ENCODE measurements around the gene MSL3B.

The MSL3B gene

DNA sequence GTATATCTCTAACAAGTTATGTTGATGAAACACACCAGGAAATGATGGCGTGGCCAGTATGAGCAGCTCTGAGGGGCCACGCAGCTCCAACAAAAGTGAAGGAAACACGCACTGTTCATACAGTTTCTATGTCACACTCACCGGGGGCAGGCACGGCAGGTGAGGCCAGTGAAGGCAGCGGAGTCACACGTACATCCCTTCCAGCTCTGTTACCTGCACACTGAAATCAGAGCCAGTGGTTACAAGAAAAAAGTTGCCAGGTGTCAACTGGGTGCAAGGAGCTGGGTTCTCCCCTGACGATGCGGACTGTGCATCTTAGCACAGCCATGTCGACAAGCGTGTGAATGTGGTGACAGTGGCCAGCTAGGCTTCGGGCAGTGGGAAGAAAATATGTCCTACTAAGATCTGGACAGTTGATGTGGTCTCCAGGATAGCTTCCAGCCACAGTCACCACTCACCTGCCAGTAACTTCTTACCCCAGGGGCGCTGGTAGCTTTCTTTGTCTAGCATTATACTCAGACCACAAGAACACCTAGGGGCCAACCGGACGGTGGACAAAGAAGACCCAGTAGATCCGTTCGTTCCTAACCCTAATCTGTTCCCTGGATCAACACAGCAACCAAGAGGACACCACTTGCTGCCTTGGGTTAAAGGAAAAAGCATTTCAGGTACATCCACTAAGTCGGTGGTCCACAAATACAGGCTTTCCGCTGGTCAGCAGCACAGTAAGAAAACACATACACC, 23.9 kb downstream of the MSL3B start:
- no peak for DNase-seq (ENCODE audit: low read depth in 1 of 2, low spot score in 1 of 2)
- H3K4me3 ChIP-seq (replicated peaks; ENCODE audit: insufficient read depth, low read length) = no peak overlapping the region
- H3K27ac ChIP-seq (replicated peaks) = no peak overlapping the region
- TF ChIP-seq SPI1 (IDR thresholded peaks at IDR 0.05; ENCODE audit: borderline replicate concordance, low read depth) = no peak
- TF ChIP-seq, protein P1, sequence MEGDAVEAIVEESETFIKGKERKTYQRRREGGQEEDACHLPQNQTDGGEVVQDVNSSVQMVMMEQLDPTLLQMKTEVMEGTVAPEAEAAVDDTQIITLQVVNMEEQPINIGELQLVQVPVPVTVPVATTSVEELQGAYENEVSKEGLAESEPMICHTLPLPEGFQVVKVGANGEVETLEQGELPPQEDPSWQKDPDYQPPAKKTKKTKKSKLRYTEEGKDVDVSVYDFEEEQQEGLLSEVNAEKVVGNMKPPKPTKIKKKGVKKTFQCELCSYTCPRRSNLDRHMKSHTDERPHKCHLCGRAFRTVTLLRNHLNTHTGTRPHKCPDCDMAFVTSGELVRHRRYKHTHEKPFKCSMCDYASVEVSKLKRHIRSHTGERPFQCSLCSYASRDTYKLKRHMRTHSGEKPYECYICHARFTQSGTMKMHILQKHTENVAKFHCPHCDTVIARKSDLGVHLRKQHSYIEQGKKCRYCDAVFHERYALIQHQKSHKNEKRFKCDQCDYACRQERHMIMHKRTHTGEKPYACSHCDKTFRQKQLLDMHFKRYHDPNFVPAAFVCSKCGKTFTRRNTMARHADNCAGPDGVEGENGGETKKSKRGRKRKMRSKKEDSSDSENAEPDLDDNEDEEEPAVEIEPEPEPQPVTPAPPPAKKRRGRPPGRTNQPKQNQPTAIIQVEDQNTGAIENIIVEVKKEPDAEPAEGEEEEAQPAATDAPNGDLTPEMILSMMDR (IDR thresholded peaks at IDR 0.05; ENCODE audit: insufficient read depth, low read length) = no peak
- TF ChIP-seq POLR2AphosphoS5 (IDR thresholded peaks at IDR 0.05; ENCODE audit: low read depth) = no peak
- no peak for TF ChIP-seq GABPA (IDR thresholded peaks at IDR 0.05; ENCODE audit: low read depth)
- TF ChIP-seq, protein P2, sequence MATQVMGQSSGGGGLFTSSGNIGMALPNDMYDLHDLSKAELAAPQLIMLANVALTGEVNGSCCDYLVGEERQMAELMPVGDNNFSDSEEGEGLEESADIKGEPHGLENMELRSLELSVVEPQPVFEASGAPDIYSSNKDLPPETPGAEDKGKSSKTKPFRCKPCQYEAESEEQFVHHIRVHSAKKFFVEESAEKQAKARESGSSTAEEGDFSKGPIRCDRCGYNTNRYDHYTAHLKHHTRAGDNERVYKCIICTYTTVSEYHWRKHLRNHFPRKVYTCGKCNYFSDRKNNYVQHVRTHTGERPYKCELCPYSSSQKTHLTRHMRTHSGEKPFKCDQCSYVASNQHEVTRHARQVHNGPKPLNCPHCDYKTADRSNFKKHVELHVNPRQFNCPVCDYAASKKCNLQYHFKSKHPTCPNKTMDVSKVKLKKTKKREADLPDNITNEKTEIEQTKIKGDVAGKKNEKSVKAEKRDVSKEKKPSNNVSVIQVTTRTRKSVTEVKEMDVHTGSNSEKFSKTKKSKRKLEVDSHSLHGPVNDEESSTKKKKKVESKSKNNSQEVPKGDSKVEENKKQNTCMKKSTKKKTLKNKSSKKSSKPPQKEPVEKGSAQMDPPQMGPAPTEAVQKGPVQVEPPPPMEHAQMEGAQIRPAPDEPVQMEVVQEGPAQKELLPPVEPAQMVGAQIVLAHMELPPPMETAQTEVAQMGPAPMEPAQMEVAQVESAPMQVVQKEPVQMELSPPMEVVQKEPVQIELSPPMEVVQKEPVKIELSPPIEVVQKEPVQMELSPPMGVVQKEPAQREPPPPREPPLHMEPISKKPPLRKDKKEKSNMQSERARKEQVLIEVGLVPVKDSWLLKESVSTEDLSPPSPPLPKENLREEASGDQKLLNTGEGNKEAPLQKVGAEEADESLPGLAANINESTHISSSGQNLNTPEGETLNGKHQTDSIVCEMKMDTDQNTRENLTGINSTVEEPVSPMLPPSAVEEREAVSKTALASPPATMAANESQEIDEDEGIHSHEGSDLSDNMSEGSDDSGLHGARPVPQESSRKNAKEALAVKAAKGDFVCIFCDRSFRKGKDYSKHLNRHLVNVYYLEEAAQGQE (IDR thresholded peaks at IDR 0.05; ENCODE audit: insufficient replicate concordance, low read depth) = no peak
- H3K27me3 ChIP-seq (ENCODE audit: insufficient read depth, poor library complexity, severe bottlenecking) = no peaks in the 10 kb centered on the region

DNA sequence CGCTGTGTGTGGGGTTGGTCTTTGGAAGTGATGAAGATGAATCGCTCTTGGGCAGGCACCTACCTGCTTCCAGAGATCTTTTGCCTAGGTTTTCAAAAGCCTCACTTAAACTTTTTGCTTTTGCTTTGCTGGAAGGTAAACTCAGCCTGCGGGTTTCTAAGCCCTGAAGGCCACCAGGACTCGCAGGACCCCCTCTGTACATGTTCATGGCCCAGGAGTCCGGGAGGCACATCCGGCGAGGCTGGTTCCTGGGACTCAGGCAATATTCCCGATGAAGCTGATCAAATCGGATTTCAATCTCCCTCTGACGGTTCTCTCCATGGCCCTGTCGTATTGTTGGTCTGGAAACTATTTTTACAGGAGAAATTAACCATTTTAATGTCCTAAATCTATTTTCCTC, 27.0 kb downstream of the MSL3B start:
- TF ChIP-seq, protein P2 (IDR thresholded peaks at IDR 0.05; ENCODE audit: insufficient replicate concordance, low read depth) = no peak
- TF ChIP-seq SPI1 (IDR thresholded peaks at IDR 0.05; ENCODE audit: borderline replicate concordance, low read depth) (no peak), GABPA (IDR thresholded peaks at IDR 0.05; ENCODE audit: low read depth) (no peak), POLR2AphosphoS5 (IDR thresholded peaks at IDR 0.05; ENCODE audit: low read depth) (no peak)
- TF ChIP-seq, protein P1 (IDR thresholded peaks at IDR 0.05; ENCODE audit: insufficient read depth, low read length) = no peak
- H3K4me3 ChIP-seq (replicated peaks; ENCODE audit: insufficient read depth, low read length) = no peak overlapping the region
- H3K27ac ChIP-seq (replicated peaks) = no peak overlapping the region
- no peaks in the 10 kb centered on the region for H3K27me3 ChIP-seq (ENCODE audit: insufficient read depth, poor library complexity, severe bottlenecking)
- DNase-seq (ENCODE audit: low read depth in 1 of 2, low spot score in 1 of 2) = no peak

DNA sequence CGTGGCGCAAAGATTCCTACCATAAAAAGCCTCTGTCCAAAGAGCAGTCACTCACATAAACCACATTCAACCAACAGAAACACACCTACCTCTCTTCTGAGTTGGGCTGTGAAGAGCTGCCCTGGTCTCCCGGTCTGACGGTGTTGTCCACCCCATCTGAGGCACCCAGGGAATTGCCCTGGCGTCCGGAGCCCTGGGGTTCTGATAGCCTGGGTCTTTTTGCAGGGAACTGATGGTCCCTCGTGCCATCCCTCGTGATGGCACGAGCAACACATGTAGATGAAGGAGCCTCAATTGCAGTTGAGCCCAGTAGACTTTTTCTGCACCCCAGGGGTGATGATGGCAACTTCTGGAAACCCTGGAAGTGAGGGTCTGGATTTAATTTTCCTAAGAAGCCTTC, 27.7 kb downstream of the MSL3B start:
- no peaks in the 10 kb centered on the region for H3K27me3 ChIP-seq (ENCODE audit: insufficient read depth, poor library complexity, severe bottlenecking)
- TF ChIP-seq SPI1 (IDR thresholded peaks at IDR 0.05; ENCODE audit: borderline replicate concordance, low read depth) = no peak
- TF ChIP-seq, protein P1 (IDR thresholded peaks at IDR 0.05; ENCODE audit: insufficient read depth, low read length) = no peak
- TF ChIP-seq GABPA (IDR thresholded peaks at IDR 0.05; ENCODE audit: low read depth) = no peak
- TF ChIP-seq, protein P2 (IDR thresholded peaks at IDR 0.05; ENCODE audit: insufficient replicate concordance, low read depth) = no peak
- no peak for TF ChIP-seq POLR2AphosphoS5 (IDR thresholded peaks at IDR 0.05; ENCODE audit: low read depth)
- H3K4me3 ChIP-seq (replicated peaks; ENCODE audit: insufficient read depth, low read length) = no peak overlapping the region
- DNase-seq (ENCODE audit: low read depth in 1 of 2, low spot score in 1 of 2) = no peak
- no peak overlapping the region for H3K27ac ChIP-seq (replicated peaks)
